NCI-H2081 treated with DMSO at 0.1 percent for 48 hours (cell line): ENCODE data around the gene MCC.

Source experiments
- DNase-seq: peaks from one replicate; lab custom pipeline; 2025; lab: John Stamatoyannopoulos, UW

The MCC gene

GRCh38 chr5:113223831-113224604 is 264.2 kb downstream of the MCC start:
- DNase-seq: no peak

GRCh38 chr5:113223315-113223714 is 264.9 kb downstream of the MCC start:
- DNase-seq: no peak

GRCh38 chr5:113221294-113222176 is 266.7 kb downstream of the MCC start:
- DNase-seq: no peak

- no peak for DNase-seq
These were observed 268.6 kb downstream of the MCC start for GRCh38 chr5:113219695-113220094.

- no peak for DNase-seq
These were observed 269.2 kb downstream of the MCC start for GRCh38 chr5:113218906-113219517.

DNA sequence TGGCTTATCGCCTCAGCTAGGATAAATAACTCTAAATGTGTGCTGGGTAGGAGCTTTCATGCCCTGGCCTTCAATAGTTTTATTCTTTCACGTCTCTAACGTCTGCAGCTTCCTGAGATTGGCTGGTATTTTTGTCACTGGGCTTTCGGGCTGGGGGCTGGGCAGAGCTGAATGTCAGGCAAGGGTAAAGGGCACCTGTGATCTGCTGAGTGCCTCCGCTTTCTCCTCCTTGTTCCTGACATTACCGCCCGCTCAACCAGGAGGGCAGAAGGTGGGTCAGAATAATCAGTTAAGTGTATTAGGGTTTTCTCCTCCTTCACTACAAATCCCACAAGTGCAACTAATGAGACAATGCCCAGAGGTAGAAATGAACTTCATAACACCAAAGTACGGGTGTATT is 270.1 kb downstream of the MCC start:
- DNase-seq: no peak

DNA sequence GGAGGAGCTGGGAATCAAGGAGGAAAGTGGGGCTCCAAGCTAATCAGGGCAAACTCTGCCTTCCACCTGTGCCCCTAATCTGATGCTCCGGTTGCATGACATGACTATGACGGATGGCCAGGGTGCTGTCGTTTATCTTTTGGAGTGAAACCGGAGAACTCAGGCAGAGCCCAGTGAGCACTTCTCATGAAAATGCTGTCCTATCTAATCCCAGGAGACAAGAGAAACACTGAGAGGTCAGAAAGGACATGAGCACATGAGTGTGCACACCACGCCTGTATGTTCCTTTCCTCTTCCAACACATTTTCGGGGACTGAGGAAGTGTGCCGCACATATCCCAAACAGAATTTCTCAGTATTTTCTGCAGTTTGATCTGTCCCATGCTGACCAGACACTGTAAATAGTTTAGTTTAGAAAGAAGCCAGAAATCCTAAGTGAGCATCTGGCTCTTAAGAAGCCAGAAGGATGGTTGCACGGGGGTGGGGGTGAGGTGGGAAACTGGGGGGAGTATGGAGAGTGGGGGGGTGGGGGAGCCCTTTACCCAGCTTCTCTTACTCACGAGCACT is 270.6 kb downstream of the MCC start:
- DNase-seq: no peak

DNA sequence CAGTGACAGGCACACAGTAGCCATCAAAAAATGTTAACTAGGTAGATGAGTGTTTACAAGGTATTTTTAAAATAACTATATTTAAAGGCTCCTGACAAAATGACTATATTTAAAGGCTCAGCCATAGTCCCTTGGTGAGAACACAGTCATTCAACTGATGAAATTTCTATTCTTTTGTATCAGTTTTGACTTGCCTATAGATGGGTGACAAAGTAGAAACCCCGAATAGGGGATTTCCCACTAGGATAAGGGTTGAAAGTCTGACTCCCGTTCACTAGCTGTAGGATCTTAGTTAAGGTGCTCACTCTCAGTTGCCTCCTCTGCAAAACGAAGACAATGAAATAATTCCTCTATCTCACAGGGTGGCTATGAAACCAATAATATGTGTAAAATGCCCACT is 271.7 kb downstream of the MCC start:
- no peak for DNase-seq

- no peak for DNase-seq
These were observed 272.7 kb downstream of the MCC start for GRCh38 chr5:113215401-113216060.

DNA sequence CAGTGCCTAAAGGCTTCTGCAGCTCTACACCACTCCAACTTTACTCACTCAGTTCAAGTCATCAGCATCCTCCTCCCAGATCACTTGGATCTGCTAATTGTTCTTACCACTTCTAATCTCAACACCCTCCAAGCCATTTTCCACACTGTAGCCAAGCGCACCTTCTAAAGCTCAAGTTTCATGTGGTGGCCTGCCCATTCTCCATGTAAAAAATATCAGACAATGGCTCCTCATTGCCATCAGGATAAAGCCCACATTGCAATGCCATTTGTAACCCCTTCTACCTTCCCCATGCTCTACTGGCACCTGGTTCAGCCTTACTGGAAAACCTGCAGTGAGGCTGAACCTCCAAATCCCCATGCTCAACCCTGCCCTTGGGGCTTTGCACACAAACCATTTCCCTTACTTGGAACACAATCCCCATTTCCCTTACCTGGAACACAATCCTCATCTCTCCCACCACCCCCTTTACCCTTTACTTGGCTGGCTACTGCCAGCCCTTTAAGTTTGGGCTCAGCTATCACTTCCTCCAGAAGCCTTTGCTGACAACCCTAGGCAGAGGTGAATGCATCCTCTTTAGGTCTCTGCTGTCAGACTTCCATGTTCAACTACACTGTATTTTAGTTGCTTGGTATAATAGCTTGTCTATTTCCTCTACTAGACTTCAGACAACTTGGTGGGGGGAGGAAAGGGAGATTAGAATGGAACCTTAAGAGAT is 273.5 kb downstream of the MCC start:
- DNase-seq: no peak

GRCh38 chr5:113213551-113214425 is 274.5 kb downstream of the MCC start:
- no peak for DNase-seq

DNA sequence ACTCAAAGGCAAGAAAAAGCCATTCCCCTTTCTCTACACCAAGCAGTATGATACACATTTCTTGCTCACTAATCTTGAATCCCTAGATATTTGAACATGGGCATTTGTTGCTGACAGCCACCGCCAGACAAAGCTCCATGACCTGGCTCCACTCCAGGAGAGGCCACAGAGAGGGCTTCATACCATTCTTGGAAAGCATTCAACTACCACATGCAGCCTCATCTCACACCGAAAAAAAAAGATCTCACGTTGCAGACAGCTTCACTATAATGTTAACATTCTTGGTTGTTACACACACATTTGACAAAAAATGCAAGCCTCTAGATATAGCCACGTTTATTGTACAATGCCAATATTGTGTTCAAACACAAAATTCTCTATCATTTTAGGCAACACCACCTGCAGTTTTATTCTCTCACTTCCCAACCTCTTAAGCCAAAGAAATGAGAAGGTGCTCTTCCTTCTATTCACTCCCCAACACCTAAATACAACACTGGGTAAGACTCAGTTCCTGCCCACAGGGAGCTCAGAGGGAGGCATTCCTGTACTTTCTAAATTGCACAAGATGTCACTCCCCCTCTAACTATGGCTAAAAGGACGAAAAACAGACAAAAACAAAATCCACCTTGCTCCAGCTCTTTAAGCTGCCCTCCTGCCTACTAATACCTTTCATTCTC is 275.9 kb downstream of the MCC start:
- no peak for DNase-seq

DNA sequence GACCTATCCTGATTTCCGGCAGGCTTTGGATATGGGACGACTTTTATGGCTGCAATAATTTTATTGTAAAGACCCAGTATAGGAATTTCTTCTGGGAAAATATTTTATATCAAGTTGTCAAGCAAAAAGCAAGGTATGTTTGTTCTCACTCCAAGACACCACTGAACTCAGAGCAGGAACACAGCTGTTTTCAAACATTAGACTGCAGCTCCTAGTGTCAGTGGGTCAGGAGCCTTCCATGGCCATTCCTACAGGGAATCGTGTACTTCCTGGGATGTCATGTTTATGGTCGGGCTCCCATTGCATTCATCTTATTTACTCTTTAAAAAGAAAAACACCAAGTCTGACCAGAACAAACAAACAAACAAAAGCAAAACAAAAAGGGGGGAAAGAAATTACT is 278.8 kb downstream of the MCC start:
- DNase-seq: no peak

DNA sequence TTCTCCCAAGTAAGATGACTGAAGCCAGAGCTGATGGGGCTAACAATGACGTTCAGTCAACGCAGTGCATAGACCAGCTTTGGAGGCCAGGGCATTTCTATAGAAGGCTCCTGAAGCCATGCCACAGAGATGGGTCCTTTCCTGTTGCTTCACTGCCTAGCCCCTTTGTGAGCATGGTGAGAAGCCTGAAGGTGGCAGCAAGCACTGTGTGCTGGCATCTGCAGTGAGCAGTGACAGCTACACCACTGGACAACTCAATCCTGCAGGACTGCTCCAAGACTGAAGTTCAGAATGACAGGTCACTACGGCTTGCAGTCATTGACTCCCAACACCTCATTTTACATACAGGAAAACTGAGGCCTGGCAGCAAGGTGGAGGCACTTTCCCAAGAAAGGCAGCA is 282.4 kb downstream of the MCC start:
- no peak for DNase-seq

DNA sequence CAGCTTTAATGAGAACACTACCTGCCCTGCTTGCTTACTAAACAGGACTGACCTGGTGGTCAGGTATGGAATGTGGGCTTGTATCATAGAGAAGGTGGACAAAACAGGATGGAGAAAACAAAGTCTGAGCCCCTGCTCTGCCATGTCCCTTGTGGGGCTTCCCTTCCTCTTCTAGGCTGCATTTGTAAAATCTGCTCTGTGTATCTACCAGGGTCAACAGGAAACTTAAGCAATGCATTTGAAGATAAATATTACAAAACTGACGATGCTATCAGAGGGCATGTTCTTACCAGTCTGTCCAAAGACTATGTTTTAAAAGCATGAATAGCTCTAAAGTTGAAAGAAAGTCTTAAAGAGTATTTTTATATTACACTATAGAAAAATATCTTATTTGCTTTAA is 282.9 kb downstream of the MCC start:
- DNase-seq: no peak

DNA sequence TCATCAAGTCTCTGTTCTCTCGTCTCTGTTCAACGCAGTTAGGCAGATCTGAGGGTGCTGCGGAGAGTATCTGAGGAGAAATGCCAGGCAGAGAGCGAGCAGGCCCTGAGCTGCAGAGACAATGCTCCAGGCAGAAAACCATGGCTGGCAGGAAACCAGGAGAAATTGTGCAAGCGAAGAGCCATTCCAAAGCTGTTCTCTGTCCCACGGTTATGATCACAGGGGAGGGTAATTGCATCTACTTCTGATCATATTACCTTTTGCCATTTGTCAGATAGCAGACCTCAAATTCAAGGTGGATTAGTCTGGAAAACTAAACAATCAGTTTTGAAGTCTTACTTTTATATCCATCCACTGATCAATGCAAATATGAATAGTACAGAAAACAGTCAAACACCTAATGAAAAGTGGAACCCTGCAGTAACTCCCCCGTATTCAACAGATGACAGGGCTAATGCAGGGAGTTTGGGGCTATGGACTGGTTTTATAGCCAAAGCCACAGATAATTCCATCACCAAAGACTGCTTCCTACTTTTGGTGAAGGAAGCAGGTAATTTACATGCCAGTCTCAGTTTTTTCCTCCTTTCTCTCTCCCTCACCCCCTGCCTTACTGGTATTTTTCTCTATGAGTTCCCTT is 283.6 kb downstream of the MCC start:
- no peak for DNase-seq

GRCh38 chr5:113203916-113204315 is 284.3 kb downstream of the MCC start:
- DNase-seq: no peak

DNA sequence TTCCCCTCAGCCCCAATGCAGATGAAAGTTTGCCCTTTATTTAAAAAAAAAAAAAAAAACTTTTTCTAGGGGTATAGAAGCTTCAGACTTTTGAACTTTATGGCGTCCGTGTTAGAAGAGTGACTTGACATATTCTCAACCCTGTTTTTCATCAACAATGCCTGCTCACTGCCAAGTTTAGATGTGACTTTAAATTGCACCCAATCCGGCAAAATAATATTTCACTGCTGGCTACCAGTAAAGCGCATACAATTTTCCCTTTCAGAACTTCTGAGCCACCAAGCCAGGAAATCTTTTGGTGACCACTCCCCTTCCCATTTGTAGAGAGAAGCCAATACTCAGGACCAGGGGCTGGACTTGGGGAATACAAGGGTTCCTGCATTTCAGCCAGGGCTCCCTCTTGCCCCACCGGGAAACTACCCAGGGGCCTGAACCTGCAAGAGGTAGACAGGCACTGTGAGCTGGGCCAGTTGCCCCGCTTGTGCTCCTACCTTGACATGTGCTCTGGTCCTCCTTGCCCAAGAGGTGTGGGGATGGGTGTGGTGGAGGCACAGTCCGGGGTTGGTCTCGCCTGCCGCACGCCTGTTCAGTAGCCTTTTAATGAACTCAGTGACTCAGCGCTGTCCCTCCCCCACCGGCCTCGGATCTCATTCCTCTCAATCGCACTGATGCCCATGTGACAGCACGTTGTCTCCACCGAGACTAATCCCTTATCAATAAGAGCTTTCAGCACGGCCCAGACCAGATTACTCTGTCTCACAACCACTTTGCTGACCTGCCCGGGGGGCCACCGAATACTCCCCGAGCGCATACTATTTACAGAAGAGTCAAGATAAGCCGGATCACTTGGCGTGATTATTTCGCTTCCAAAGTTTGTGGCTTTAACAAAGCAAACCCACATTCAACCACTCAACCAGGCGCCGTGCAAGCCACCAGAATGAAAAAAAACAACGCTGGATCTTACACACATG is 285.2 kb downstream of the MCC start:
- DNase-seq: no peak
